ENCODE data around the gene MMP23B.

MMP23B gene

GRCh38 chr1:1597275-1597930 lies 34.6 kb upstream of the MMP23B start:
- Histone ChIP-seq H3K27ac (no peak overlapping the region), H3K27me3 (peaks cover 48% of the 10 kb centered on the region), H3K4me3 (no peak overlapping the region), H4K20me1 (peaks cover 21% of the 10 kb centered on the region), H3K4me1 (peaks cover 54% of the 10 kb centered on the region), H3K9me3 (no peaks in the 10 kb centered on the region), H3K9ac (no peak overlapping the region), H3K4me2 (peak overlapping the region; percentile 91), H3K36me3 (no peaks in the 10 kb centered on the region)
- TF ChIP-seq Cebpa-rat (IDR thresholded peaks at IDR 0.05): no peak

DNA sequence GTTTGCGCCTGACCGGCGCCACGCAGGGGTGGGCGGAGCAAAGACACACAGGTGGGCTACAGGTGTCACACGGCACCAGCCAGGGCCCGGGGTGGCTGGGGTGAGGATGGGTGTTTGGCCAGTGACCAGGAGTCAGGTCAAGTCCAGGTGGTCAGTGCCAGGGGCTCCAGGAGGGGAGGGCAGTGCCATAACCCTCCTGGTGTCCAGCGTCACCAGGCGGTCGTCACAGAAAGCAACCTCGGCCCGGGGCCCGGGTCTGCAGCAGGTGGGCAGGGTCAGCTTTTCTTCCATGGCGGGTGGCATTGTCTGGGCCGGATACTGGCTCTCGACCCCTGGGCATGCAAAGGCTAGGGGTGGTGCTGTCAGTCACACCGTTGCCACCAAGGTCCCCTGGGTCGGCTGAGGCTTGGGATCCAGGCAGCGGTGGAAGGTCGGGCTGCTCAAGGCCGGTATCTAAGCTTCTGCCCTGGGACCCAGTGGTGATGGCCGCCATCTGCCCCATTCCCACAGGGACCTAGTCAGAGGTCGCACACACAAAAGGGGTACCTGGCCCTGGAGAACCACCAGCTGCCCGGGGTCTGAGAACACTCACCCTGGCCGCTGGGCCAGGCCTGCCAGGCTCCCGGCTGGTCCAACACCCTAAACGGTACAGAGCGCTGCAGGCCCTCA lies 33.8 kb upstream of the MMP23B start:
- Histone ChIP-seq H3K27ac (no peak overlapping the region), H3K4me3 (no peak overlapping the region), H3K9me3 (no peaks in the 10 kb centered on the region), H3K27me3 (peaks cover 48% of the 10 kb centered on the region), H3K9ac (no peak overlapping the region), H3K4me2 (peak overlapping the region; percentile 91), H3K36me3 (no peaks in the 10 kb centered on the region), H4K20me1 (peaks cover 21% of the 10 kb centered on the region), H3K4me1 (peaks cover 62% of the 10 kb centered on the region)
- no peak for TF ChIP-seq Cebpa-rat (IDR thresholded peaks at IDR 0.05)

- peaks cover 48% of the 10 kb centered on the region for H3K27me3 ChIP-seq
- H3K4me2 ChIP-seq: peak overlapping the region; percentile 91
- no peak overlapping the region for H3K9ac ChIP-seq
- peaks cover 67% of the 10 kb centered on the region for H3K4me1 ChIP-seq
- H3K36me3 ChIP-seq: no peaks in the 10 kb centered on the region
- H4K20me1 ChIP-seq: peaks cover 21% of the 10 kb centered on the region
- H3K9me3 ChIP-seq: no peaks in the 10 kb centered on the region
- H3K4me3 ChIP-seq: no peak overlapping the region
- no peak for TF ChIP-seq Cebpa-rat (IDR thresholded peaks at IDR 0.05)
- H3K27ac ChIP-seq: no peak overlapping the region
Observed at GRCh38 chr1:1598720-1599029, 33.3 kb upstream of the MMP23B start.

DNA sequence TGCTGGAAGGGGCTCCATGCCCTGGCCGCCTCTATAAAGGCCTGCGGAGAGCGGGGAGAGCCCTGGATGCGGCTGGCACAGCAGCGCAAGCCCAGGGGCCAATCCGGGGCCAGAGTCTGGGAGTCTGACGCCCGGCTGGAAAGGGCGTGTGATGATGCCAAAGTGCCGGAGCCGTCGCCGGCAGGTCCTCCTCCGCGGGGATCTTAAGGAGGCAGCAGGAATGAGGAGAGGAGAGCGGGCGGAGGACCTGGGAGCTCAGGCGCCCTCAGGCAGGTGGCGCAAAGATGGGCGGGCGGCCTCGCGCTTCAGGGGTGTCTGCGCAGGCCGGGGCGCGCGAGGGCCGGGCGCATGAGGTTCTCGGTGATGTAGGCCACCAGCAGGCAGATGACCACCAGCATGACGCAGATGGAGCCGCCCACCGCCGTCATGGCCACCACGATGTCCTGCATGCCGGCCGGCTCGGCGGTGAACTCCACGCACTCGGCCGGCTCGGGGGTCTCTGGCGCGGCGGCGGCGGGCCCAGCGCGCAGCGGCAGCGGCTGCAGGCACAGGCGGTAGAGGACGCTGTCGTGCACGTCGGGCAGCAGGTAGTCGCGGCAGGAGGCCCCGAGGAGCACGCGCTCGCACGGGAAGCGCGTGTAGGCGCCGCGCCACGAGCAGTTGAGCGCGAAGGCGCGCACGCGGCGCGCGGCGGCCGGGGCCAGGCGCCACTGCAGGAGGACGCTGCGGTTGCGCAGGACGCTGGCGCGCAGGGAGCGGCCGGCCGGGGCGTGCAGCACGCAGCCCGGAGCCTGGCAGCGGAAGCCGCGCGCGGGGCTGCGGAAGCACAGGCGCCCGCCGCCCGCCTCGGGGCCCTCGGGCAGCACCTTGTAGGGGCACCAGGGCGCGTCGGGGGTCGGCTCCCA lies 32.7 kb upstream of the MMP23B start:
- TF ChIP-seq Cebpa-rat (IDR thresholded peaks at IDR 0.05): no peak
- Histone ChIP-seq H3K27me3 (peaks cover 48% of the 10 kb centered on the region), H3K9me3 (no peaks in the 10 kb centered on the region), H3K4me3 (peak overlapping the region; percentile 71), H3K4me1 (peaks cover 73% of the 10 kb centered on the region), H3K36me3 (no peaks in the 10 kb centered on the region), H3K4me2 (peak overlapping the region; percentile 91), H3K27ac (no peak overlapping the region), H3K9ac (0 out of 2 replicates have a peak overlapping the region, but pooled peaks have one; percentile 41), H4K20me1 (peaks cover 21% of the 10 kb centered on the region)

DNA sequence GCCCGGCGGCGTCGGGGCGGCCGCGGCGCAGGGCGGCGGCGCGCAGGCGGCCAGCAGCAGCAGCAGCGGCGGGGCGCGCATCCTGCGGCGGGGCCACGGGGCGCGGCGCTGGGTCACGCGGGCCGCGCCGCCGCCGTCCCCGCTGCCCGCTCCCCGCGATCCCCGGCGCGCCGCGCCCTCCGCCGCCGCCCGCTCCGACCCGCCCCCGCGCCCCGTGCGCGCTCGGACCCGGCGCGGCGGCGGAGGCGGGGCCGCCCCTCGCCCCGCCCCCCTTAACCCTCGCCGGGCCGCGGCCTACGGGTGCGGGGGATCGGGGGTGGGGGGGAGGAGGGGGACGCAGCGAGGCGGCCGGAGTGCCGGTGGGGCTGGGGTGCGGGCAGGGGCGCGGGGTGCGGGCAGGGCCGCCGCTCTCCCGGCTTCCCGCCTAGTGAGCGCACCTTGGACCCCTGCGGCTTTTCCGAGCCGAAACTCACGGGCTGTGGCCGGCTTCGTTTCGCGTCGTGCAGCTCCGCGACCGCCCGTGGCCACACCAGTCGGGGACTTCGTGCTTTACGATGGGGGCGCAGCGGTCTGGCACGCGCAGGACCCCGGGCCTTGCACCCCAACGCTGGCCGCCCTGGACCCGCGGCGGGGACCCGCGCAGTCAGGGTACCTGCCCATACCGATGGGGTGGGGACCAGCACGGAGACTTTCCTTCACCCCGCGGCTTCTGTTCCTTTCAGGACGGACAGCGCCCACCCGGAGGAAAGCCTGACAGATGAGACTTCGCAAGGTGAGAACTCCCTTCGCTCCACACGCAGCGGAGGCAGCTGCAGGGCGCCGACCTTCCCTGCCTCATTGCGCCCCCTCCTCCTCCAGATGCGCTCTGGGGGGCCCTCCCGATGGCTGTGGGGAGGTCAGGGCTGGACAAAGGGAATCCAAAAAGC lies 31.8 kb upstream of the MMP23B start, which contains the start of gene FNDC10:
Gene FNDC10, minus strand, starts transcription at position 201 of the 926 bp plus-strand sequence. Its CDS starts 120 bp downstream, at position 81.
- Histone ChIP-seq H3K4me3 (peak within 1 kb of the TSS; percentile 71), H3K27me3 (peaks cover 48% of the 10 kb centered on the region), H3K9ac (0 out of 2 replicates have a peak within 1 kb of the TSS, but pooled peaks have one; percentile 41), H3K36me3 (no peaks in the 10 kb centered on the region), H4K20me1 (peaks cover 21% of the 10 kb centered on the region), H3K9me3 (no peaks in the 10 kb centered on the region), H3K4me2 (peak within 1 kb of the TSS; percentile 91), H3K4me1 (peaks cover 82% of the 10 kb centered on the region), H3K27ac (no peak within 1 kb of the TSS)
- TF ChIP-seq Cebpa-rat (IDR thresholded peaks at IDR 0.05): no peak

DNA sequence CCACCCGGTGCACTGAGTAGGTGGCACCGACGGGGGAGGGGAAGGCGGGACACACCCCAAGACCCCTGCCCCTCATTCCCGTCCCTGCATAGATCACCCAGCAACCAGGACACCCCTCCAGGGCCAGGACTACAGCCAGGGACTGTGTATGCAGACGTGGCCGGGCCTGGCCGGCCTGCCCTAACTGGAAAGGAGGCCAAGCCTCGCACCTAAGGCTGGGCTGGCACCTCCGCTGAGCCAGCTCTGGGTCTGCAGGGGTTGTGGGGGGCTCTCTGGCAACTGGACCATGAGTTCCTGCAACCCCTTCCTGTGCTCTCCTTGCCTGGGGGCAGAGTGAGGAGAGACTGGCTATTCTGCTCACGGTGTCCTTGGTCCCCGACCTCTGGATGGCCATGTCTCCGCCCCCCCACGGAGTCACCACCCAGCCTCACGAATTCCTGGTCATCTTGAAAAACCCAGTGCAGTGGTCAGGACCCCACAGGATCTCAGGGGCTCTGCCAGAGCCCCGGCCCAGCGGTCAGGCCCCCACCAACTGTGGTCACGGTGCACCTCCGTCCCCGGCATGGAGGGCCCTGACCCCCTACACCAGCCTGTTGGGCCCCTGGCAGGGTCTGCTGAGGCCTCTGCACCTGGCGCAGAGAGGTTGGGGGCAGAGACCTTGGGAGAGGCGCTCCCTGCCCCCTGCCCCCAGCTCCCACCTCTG lies 31.0 kb upstream of the MMP23B start:
- Histone ChIP-seq H3K27me3 (peaks cover 48% of the 10 kb centered on the region), H4K20me1 (peaks cover 21% of the 10 kb centered on the region), H3K4me3 (peak overlapping the region; percentile 71; the same call in 1 of the 2 replicates), H3K9ac (no peak overlapping the region), H3K9me3 (no peaks in the 10 kb centered on the region), H3K4me1 (peaks cover 82% of the 10 kb centered on the region), H3K4me2 (peak overlapping the region; percentile 85), H3K36me3 (no peaks in the 10 kb centered on the region), H3K27ac (no peak overlapping the region)
- TF ChIP-seq Cebpa-rat (IDR thresholded peaks at IDR 0.05): no peak

- Histone ChIP-seq H3K27me3 (peaks cover 47% of the 10 kb centered on the region), H3K27ac (no peak overlapping the region), H3K4me3 (no peak overlapping the region), H3K9ac (no peak overlapping the region), H3K4me2 (peak overlapping the region; percentile 85), H4K20me1 (peaks cover 21% of the 10 kb centered on the region), H3K9me3 (no peaks in the 10 kb centered on the region), H3K4me1 (peaks cover 85% of the 10 kb centered on the region), H3K36me3 (no peaks in the 10 kb centered on the region)
- TF ChIP-seq Cebpa-rat (IDR thresholded peaks at IDR 0.05): no peak
Observed at GRCh38 chr1:1601564-1602303, 30.2 kb upstream of the MMP23B start.

DNA sequence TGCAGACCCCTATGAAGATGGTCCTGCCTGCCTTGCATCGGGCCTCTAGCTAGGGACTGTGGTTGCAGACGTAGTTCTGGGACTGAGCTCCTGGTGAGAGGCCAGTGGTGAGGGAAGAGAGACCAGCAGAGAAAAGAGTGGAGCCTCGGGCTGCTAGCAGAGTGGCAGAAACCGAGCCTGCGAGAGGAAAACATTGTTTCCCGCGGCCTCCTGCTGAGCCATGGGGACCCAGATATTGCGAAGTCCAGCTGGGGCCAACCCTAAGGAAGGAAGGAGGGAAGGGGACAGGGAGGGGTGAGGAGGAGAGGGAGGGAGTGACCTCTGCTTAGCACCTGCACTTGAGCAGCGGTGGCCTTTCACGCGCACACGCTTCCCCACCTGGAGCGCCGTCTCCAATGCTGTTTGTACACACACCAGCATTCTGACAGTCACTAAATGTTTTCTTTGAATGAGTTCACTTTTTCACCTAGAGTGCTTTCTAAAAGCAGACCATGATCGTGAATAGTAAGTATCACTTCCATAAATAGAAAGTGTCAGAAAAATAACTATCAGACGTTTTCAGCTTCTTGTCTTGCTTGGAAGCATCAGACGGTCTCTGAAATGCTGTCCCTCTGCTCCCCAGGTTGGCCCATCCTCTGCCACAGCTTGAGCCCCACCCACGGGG lies 29.5 kb upstream of the MMP23B start:
- Histone ChIP-seq H3K27ac (no peak overlapping the region), H3K4me3 (no peak overlapping the region), H4K20me1 (peaks cover 21% of the 10 kb centered on the region), H3K4me1 (peaks cover 85% of the 10 kb centered on the region), H3K36me3 (no peaks in the 10 kb centered on the region), H3K4me2 (peak overlapping the region; percentile 85), H3K9ac (no peak overlapping the region), H3K9me3 (no peaks in the 10 kb centered on the region), H3K27me3 (peaks cover 43% of the 10 kb centered on the region)
- TF ChIP-seq Cebpa-rat (IDR thresholded peaks at IDR 0.05): no peak

Data from BLaER1 (cell line).